CD1c-positive myeloid dendritic cell (primary cell): ENCODE measurements around the gene BNIP3.
"Not testable (repeated sequence)": the region's sequence is repeated elsewhere in the genome, so short reads cannot be mapped to it uniquely, and the experiment has no call there.

Source experiments
- DNase-seq: peaks from one replicate; pipeline ENCODE4 v3.0.0-alpha.2; 2016; ENCODE audit errors: extremely low spot score

The BNIP3 gene

DNA sequence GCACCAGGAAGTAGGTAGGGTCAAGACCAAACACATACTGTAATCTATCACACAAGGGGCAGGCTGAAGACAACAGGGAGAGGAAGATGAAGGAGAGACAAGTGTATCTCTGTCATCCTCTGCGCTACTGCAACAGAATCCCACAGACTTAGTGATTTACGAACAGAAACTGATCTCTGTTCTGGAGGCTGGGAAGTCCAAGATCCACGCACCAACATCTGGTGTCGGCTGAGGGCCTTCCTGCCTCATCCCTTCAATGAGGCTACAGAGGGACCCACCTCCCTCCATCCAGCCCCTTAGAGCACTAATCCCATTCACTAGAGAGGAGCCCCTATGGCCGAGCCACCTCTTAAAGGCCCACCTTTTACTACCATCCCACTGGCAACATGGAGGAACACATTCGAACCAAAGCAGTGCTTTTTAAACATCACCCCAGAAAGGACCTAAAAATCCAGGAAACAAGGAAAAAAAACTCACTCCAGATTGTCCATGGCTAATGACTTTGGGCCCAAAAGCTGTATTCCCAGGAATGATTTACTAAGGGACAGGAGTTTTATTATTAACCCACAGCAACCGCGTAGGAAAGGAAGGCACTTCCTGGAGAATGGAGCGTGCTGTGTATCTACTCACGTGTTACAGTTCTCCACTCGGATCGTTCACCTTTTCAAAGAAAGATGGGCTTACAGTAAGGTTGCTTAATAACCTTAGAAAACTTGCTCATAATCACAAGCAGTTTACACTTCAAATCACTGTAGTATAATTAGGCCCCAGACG is 4.2 kb downstream of the BNIP3 start:
- DNase-seq, result no peak

- DNase-seq, result no peak
Measured at GRCh38 chr10:131975796-131976195, 5.9 kb downstream of the BNIP3 start.

GRCh38 chr10:131975003-131975402 is 6.7 kb downstream of the BNIP3 start:
- DNase-seq, result no peak

- no peak for DNase-seq
Measured at GRCh38 chr10:131974034-131974817, 7.5 kb downstream of the BNIP3 start.

DNA sequence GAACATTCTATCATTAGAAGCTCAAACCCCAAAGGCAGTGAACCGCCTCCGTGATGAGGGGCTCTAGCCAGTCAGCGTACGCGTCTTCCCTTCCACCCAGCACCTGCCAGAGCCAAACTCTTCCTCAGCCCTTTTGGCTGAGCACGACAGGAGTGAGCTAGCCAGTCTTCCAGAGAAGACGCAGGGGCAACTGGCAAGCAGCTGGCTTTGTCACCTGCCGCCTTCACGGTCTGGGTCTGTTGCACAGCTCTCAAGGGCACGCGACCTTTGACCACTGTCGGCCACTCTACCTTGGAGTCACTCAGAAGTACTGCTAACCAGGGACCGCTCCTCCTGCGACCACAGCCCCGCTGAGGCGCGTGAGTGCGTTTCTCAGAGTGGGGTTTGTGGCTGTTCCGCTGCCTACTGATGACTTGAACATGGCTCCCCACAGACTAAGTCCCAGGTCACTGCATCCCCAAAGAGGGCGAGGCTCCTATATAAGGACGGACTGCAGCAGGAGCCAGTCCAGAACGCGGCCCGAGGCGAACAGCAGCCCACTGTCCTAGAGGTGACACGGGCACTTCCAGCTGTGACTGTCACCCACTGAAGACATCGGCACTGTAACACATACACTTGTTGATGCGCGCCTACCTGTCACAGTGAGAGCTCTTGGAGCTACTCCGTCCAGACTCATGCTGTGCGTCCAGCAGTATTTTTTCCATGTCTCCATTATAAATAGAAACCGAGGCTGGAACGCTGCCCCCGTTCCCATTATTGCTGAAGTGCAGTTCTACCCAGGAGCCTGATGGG is 8.4 kb downstream of the BNIP3 start:
- no peak for DNase-seq

GRCh38 chr10:131972474-131973071 is 9.2 kb downstream of the BNIP3 start:
- peak; percentile 5 for DNase-seq

DNA sequence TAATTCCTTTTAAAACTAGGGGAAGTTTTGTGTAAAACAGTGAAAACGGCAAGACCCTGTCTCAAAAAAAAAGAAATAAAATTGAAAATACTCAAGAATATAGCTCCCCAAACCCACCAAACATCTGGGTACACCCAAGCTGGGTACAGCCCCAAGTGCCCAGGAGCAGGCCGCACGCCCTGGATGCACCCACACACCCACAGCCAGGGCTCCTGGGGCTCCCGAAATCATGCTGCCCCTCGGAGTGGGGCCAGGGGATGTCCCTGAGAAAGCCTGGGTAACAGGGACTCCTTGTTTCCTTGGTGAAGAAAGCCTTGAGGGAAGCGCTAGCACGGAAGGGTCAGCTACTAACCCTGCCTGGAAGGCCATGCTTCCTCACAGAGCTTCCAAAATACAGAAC is 10.1 kb downstream of the BNIP3 start:
- DNase-seq, result no peak

DNA sequence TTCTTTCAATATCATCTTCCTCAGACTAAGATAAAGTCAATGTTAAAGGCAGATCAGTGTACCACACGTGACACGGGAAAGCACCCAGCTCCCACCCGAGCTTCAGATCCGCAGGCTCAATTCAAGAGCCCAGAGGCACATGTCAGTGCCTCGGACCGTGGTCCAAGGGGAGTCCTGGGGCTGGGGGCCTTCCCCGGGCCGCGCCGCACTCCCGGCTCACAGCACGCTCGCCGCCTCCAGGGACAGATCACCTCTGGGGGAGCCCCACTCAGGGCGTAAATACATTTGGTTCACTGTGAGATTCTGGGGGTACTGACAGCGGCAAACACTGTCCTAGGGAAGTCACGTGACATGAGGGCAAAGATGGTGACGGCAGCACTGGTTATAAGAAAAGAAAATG is 10.8 kb downstream of the BNIP3 start:
- no peak for DNase-seq

- no peak for DNase-seq
Measured at GRCh38 chr10:131968949-131969348, 12.8 kb downstream of the BNIP3 start.

GRCh38 chr10:131964298-131964697 is 17.4 kb downstream of the BNIP3 start:
- no peak for DNase-seq

- DNase-seq, result no peak
Measured at GRCh38 chr10:131963811-131964210, 17.9 kb downstream of the BNIP3 start.

GRCh38 chr10:131963350-131963749 is 18.4 kb downstream of the BNIP3 start:
- DNase-seq, result no peak

DNA sequence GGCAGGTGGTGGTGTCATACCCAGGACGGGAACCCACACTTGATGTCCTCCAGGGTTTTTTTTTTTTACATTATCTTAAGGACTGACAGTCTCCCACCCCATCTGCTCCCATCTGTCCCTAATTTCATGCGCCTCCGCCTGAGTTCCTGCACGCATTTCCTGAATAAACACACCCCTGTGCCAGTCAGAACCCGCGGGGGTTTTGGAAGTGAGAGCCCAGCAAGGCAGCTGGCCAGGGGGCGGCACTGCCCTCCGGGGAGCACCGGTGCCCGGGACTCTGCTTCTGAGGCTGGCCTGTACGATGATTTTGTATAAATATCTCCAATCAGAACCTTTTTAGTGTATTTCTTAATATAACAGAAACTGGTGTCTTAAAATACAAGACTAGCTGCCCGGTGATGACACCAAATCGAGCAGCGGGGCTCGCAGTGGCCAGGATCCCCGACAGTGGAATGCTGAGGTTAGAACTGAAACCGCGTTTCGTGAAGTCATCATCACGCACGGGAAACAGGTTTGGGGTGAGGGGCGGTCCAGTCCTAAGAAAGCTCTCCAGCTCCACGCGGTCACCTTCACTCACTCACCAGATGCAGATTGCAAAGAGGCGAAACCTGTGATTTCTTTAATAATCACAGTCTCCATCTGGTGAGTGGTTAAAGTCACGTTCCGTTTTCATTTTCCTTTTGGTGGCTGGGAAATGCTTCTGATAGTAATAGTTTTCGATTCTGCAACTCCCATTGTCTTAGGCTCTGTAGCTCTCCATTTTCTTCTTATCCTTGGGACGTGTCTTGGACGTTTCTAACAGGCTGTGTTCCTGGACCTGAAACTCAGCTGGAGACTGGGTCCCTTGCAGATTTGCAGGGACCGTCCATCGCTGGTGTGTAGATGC is 19.7 kb downstream of the BNIP3 start:
- DNase-seq, result no peak

DNA sequence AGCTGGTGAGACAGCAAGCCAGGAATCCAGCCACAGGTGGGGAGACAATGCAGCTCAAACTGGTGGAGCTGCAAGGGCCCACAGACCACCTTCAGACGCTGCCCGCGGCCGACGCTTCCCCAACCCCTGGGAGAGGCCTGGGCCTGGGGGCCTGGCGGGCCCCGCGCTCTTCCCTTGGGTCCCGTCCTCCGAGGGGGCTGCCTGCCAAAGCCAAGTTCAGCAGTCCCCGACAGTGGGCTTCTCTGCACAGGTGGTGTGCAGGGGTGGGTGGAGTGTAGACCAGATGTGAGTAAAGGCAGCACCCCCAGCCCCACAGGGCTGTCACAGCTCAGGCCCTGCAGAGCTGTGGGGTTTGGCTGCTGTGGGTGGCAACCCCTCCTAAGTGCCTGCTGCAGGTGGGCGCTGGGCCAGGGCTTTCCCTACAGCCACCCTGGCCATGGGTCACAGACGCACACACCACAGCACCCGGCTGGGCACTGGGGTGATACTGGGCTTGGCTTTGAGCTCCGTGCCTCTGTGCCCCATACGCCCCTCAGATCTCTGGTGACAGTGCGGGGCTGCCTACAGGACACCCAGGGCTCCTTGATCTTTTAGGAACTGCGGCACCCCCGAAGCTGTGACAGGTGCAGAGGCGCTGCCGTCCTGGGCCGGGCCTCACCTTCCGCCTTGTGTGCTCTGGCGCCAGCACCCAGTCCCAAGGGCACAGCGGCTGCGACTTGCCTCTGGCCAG is 20.5 kb downstream of the BNIP3 start:
- DNase-seq, result no peak

- no peak for DNase-seq
Measured at GRCh38 chr10:131960631-131961046, 21.1 kb downstream of the BNIP3 start.

DNA sequence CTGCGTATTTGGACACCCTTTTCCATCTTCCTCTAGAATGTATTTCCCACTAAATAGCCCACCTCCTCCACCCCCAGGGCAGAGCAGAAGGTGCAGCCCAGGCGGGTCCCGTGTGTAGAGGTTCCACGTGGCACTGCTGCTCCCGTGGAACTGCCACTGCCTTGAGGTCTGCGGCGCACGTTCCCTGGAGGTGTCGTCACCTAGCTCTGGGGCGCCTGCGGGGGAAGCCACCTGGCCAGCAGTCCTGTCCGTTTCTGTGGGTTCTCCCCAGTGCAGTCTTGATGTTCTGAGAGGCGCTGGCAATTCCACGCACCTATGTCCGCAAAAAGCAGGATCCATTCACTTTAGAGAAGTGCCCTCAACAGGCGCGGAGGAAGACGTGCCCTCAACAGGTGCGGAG is 21.9 kb downstream of the BNIP3 start:
- DNase-seq, result no peak

GRCh38 chr10:131955591-131956340 is 26.0 kb downstream of the BNIP3 start:
- DNase-seq, result no peak

DNA sequence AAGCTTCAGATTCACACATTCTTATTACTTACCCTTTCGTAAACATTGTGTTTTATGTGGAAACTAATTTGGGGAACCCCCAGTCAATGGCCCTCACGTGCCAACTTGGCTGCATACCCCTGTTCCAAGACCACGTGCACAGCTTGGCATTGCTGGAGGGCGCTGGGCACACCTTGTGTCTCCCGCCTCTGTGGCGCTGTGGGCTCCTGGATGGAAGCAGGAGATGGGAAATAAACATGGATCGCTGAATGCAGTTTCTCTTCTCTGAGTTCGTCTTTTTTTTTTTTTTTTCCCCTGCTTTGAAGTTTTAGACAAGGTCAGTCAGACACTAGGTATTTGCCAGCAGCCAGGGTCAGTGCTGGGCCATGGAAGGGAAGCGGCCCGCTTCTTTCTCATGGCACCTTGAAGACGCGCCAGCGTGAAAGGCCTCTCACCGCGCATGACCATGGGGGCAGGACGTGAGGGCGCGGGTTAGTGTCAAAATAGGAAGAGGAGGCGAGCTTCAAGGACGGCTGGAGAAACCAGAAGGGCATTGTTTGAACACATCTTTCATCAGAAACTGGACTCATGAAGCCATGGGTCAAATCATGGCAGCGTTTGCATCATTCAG is 27.3 kb downstream of the BNIP3 start:
- DNase-seq, result no peak

DNA sequence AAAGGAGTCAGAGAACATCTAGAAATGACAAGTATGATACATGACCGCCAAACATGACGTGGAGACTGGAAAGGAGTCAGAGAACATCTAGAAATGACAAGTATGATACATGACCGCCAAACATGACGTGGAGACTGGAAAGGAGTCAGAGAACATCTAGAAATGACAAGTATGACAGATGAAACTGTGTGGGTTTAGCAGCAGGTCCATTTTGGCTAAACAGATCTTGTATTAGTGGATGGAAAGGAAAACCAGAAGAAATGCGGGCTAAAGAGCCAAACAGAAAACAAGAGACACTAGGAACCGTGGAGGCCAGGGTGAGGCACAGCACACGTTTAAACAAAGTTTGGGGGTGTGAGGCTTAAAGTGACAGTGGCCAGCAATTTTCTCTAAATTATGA is 31.8 kb downstream of the BNIP3 start:
- not testable (repeated sequence) for DNase-seq
